Measurements from ENCODE around the gene PPP1R14C.
A peak's percentile ranks its signal among the peaks of the same experiment; 100 is the strongest.
"Not testable (repeated sequence)": the region's sequence is repeated elsewhere in the genome, so short reads cannot be mapped to it uniquely, and the experiment has no call there.

Gene PPP1R14C

GRCh38 chr6:150142670-150143515 is at the start of gene PPP1R14C:
Gene PPP1R14C (plus strand): TSS chr6:150143044. CDS start chr6:150143193, 149 bp downstream.
- peak; percentile 24 for DNase-seq

- DNase-seq, result no peak
These were observed 49.4 kb upstream of the PPP1R14C start for GRCh38 chr6:150093397-150093796.

- no peak for DNase-seq
These were observed 44.7 kb upstream of the PPP1R14C start for GRCh38 chr6:150098155-150098554.

GRCh38 chr6:150099546-150099945 is 43.3 kb upstream of the PPP1R14C start:
- DNase-seq, result no peak

- no peak for DNase-seq
These were observed 42.9 kb upstream of the PPP1R14C start for GRCh38 chr6:150099953-150100352.

- no peak for DNase-seq
These were observed 42.1 kb upstream of the PPP1R14C start for GRCh38 chr6:150100745-150101144.

GRCh38 chr6:150102750-150103270 is 40.0 kb upstream of the PPP1R14C start:
- no peak for DNase-seq

GRCh38 chr6:150112233-150112632 is 30.6 kb upstream of the PPP1R14C start:
- no peak for DNase-seq

- no peak for DNase-seq
These were observed 27.1 kb upstream of the PPP1R14C start for GRCh38 chr6:150115769-150116168.

- no peak for DNase-seq
These were observed 26.5 kb upstream of the PPP1R14C start for GRCh38 chr6:150116200-150116800.

GRCh38 chr6:150118203-150118602 is 24.6 kb upstream of the PPP1R14C start:
- no peak for DNase-seq

- no peak for DNase-seq
These were observed 24.2 kb upstream of the PPP1R14C start for GRCh38 chr6:150118627-150119026.

GRCh38 chr6:150119173-150119572 is 23.7 kb upstream of the PPP1R14C start:
- peak; percentile 35 for DNase-seq

GRCh38 chr6:150123645-150124044 is 19.2 kb upstream of the PPP1R14C start:
- DNase-seq, result no peak

GRCh38 chr6:150124235-150124634 is 18.6 kb upstream of the PPP1R14C start:
- no peak for DNase-seq

GRCh38 chr6:150126641-150127291 is 16.1 kb upstream of the PPP1R14C start:
- DNase-seq, result no peak

GRCh38 chr6:150128425-150128824 is 14.4 kb upstream of the PPP1R14C start:
- DNase-seq, result no peak

- no peak for DNase-seq
These were observed 13.0 kb upstream of the PPP1R14C start for GRCh38 chr6:150129616-150130505.

- no peak for DNase-seq
These were observed 9.2 kb upstream of the PPP1R14C start for GRCh38 chr6:150133686-150134085.

- no peak for DNase-seq
These were observed 8.4 kb upstream of the PPP1R14C start for GRCh38 chr6:150134280-150134920.

GRCh38 chr6:150137711-150138110 is 5.1 kb upstream of the PPP1R14C start:
- not testable (repeated sequence) for DNase-seq

GRCh38 chr6:150138638-150139037 is 4.2 kb upstream of the PPP1R14C start:
- DNase-seq, result no peak
